T-helper 17 cell (primary cell): ENCODE measurements around the gene CUX1. TPM values are rescaled to one million over a fixed set of nuclear protein-coding genes. Genes with fewer than 3 reads are reported as not detected.
"Not testable (repeated sequence)": the region's sequence is repeated elsewhere in the genome, so short reads cannot be mapped to it uniquely, and the experiment has no call there.

Experiments used
- ATAC-seq: fragments of 150-1000 bp; cut with Tn5 transposase; 2 replicates; pipeline ENCODE4 v1.10.0; 2021; ENCODE audit warnings: mild to moderate bottlenecking, moderate library complexity
- DNase-seq, 3 donors: peaks; one replicate each; pipeline versions ENCODE4 v3.0.0 to v3.0.0-alpha.2; 2020 to 2021
- H3K9me3 ChIP-seq: one replicate; pipeline ENCODE4 v1.7.0; 2013; ENCODE audit warnings: low read length, mild to moderate bottlenecking; ENCODE audit not compliant: control insufficient read depth, poor library complexity, severe bottlenecking
- H3K27ac Mint-ChIP-seq: one replicate; pipeline ENCODE4 v1.8.0; 2022; ENCODE audit warnings: mild to moderate bottlenecking, moderate library complexity, mixed read lengths
- H3K27me3 Mint-ChIP-seq: one replicate; pipeline ENCODE4 v1.8.0; 2022; ENCODE audit warnings: mixed read lengths
- H3K36me3 Mint-ChIP-seq: one replicate; pipeline ENCODE4 v1.8.0; 2022; ENCODE audit warnings: low read depth, mixed read lengths
- H3K4me1 Mint-ChIP-seq: one replicate; pipeline ENCODE4 v1.8.0; 2022; ENCODE audit warnings: mild to moderate bottlenecking, mixed read lengths
- H3K4me3 Mint-ChIP-seq: one replicate; pipeline ENCODE4 v1.8.0; 2022; ENCODE audit warnings: mild to moderate bottlenecking, moderate library complexity, mixed read lengths
- total RNA-seq, 4 donors: library from RNA in 2 of 4; stranded (reverse) in 2 of 4; gene quantifications; one replicate each; pipeline ENCODE4 v1.2.3 and lab custom pipeline; 2022 to 2026

Gene CUX1
- total RNA-seq, 2 donors from 2014 or later: 35.6 to 52.8 TPM

DNA sequence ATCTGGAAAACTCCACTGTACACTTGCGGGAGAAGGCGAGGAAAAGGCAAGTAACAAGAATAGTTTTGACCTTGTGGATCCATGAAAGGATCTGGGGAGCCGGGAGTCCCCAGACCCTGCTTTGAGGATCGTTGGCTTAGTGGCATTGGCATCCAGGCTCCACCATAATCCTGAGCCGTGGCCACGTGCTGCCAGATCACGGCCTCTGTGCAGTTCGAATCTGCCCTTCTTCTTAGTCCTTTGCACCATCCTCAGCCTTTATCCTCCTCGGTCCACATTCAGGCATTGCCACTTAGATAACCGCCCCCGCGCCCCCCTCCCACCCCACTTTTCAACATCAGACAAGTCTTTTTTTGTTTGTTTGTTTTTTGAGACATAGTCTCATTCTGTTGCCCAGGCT is 201.4 kb downstream of the CUX1 start:
- Mint-ChIP-seq H3K27ac (no peak overlapping the region), H3K27me3 (no peaks in the 10 kb centered on the region), H3K4me1 (peaks cover 9% of the 10 kb centered on the region), H3K4me3 (no peak overlapping the region), H3K36me3 (no peaks in the 10 kb centered on the region)
- DNase-seq (no peak), ATAC-seq (no peak)
- no peaks in the 10 kb centered on the region for H3K9me3 ChIP-seq

DNA sequence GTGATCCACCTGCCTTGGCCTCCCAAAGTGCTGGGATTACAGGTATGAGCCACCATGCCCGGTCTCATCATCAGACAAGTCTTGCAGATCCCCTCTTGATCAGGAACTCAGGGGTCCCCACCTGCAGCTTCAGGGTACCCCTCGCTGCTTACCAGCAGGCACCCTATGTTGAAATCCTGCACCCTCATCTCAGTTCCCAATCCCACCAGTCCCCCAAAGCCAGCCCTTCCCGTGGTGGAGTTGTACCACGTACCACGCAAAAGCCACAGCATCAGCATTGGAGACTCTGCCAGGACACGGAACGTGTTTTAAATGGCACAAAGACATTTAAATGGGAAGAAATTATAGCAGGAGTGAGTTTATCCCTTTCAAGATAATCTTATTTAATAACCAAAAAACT is 202.0 kb downstream of the CUX1 start:
- ATAC-seq (no peak), DNase-seq (no peak)
- Mint-ChIP-seq H3K4me3 (no peak overlapping the region), H3K36me3 (peaks cover 1% of the 10 kb centered on the region), H3K27ac (no peak overlapping the region), H3K27me3 (no peaks in the 10 kb centered on the region), H3K4me1 (peaks cover 12% of the 10 kb centered on the region)
- no peaks in the 10 kb centered on the region for H3K9me3 ChIP-seq

DNA sequence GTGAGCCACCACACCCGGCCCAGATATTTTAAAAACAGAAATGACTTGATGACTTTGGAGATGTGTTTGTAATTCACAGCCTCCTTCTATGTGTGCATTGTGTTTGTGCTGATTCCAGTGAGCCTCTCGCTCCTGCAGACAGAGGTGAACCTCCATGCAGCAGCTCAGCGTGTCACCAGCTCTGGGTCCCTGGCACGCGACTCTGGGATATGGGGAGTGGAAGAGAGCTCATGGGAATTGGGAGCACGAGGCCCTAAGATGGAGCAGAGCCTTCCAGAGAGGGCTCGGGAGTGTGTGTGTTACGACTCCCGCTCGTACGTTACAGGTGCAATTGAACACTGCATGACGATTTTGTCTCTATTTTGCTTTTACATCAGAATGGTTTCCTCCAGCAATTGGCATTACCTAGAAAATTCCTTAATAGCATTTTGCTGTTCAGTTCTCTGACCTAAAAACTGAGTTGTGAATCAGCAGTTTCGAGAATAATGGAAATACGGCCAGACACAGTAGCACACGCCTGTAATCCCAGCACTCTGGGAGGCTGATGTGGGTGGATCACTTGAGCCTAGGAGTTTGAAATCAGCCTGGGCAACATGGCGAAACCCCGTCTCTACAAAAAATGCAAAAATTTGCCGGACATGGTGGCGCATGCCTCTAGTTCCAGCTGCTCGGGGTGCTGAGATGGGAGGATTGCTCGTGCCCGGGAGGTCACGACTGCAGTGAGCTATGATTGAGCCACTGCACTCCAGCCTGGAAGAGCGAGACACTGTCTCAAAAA is 204.6 kb downstream of the CUX1 start:
- H3K27ac Mint-ChIP-seq: no peak overlapping the region
- H3K36me3 Mint-ChIP-seq: peaks cover 2% of the 10 kb centered on the region
- ATAC-seq: no peak
- H3K9me3 ChIP-seq: no peaks in the 10 kb centered on the region
- DNase-seq: no peak
- no peaks in the 10 kb centered on the region for H3K27me3 Mint-ChIP-seq
- H3K4me3 Mint-ChIP-seq: no peak overlapping the region
- peaks cover 9% of the 10 kb centered on the region for H3K4me1 Mint-ChIP-seq

DNA sequence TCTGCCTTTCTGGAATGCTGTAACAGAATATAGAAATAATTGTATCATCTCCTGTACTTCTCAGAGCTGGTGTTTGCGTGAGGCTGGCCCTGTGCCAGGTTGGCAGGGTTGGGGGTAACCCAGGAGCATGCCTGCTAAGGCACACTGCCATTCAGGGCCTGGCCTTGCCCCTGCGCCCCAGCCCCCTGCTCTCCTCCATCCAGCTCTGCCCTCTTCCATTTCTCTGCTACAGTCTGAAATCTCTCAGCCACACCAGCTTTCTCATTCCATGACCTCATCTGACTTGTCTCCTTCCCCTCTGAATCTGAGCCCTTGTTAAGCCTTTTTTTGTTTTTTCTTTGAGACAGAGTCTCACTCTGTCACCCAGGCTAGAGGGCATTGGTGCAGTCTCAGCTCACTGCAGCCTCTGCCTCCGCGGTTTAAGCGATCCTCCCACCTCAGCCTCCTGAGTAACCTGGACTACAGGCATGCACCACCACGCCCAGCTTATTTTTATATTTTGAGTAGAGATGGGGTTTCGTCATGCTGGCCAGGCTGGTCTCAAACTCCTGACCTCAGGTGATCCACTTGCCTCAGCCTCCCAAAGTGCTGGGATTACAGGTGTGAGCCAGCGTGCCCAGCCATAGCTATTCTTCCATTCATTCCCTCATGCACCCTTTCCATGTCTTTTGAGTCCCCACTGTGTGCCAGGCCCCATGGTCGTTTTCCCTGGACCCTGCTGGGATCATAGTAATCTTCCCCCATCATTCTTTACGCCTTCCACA is 206.8 kb downstream of the CUX1 start:
- Mint-ChIP-seq H3K27ac (peak overlapping the region; percentile 78), H3K27me3 (no peaks in the 10 kb centered on the region), H3K4me1 (peaks cover 15% of the 10 kb centered on the region), H3K36me3 (peaks cover 4% of the 10 kb centered on the region), H3K4me3 (no peak overlapping the region)
- DNase-seq: no peak
- H3K9me3 ChIP-seq: no peaks in the 10 kb centered on the region
- ATAC-seq: no peak

DNA sequence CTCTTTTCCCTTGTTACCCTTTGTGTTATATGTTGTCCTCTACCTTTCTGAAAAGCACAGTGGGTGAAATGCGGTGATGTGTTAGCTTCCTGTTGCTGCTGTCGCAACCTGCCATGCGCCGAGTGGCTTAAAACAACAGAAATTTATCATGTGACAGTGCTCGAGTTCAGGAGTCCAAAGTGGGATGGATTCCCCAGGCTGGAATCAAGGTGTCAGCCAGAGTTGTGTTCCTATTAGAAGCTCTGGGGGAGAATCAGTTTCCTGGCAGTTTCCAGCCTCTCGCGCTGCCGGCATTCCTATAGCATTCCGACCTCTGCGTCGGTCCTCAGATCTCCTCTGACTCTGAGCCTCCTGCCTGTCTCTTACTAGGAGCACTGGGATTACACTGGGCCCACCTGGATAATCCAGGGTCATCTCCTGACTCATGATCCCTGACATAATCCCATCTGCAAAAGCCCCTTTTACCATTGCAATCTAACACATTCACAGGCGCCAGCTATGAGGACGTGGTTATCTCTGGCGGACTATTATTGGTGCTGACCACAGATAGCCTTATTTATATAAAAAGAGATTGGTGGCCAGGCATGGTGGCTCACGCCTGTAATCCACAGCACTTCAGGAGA is 207.5 kb downstream of the CUX1 start:
- Mint-ChIP-seq H3K36me3 (peaks cover 5% of the 10 kb centered on the region), H3K4me3 (no peak overlapping the region), H3K27ac (peak overlapping the region; percentile 78), H3K4me1 (peaks cover 17% of the 10 kb centered on the region), H3K27me3 (no peaks in the 10 kb centered on the region)
- DNase-seq (no peak), ATAC-seq (no peak)
- H3K9me3 ChIP-seq: no peaks in the 10 kb centered on the region

DNA sequence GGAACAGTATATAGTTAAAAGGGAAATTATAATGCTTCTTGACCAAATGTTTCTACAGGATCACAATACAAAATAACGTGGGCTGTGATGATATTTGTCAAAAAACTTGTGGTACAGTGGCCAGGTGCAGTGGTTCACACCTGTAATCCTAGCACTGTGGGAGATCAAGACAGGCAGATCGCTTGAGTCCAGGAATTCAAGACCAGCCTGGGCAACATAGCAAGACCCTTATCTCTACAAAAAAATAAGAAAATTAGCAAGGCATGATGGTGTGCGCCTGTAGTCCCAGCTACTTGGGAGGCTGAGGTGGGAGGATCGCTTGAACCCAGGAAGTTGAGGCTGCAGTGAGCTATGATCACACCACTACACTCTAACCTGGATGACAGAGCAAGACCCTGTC is 208.4 kb downstream of the CUX1 start:
- not testable (repeated sequence) for H3K27me3 Mint-ChIP-seq, ATAC-seq, H3K36me3 Mint-ChIP-seq, H3K27ac Mint-ChIP-seq, DNase-seq, H3K9me3 ChIP-seq, H3K4me3 Mint-ChIP-seq
- peaks cover 17% of the 10 kb centered on the region for H3K4me1 Mint-ChIP-seq

DNA sequence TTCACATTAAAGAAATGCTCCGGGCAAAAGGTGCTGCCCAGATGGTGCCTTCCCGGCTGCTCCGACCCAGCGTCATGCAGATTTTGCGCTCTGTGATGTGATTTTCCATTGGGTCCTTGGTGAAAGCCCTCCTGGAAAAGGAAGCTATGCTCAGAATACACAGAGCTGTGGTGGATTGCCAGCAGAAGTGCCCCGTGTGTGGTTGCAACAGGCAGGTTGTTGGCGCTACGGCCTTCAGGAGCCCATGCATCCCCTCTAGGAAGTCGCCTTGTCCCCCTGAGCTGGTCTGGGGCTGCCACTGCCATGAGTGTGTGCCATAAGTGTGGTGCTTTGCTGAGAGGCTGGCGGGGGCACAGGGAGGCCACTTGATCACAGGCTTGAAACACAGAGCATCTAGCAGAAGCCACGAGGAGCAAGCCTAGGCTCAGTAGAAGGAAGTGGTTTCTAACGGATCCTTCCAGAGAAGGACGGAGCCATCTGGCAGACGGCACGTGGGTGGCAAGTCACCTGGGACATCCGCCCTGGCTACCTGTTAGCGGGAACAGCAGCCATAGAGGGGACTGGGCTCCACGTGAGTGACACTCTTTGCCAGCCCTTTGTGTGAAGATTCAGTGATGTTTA is 210.9 kb downstream of the CUX1 start:
- no peaks in the 10 kb centered on the region for H3K9me3 ChIP-seq
- no peak overlapping the region for H3K4me3 Mint-ChIP-seq
- H3K27me3 Mint-ChIP-seq: no peaks in the 10 kb centered on the region
- DNase-seq (no peak), ATAC-seq (no peak)
- peaks cover 5% of the 10 kb centered on the region for H3K36me3 Mint-ChIP-seq
- H3K4me1 Mint-ChIP-seq: peaks cover 17% of the 10 kb centered on the region
- no peak overlapping the region for H3K27ac Mint-ChIP-seq

DNA sequence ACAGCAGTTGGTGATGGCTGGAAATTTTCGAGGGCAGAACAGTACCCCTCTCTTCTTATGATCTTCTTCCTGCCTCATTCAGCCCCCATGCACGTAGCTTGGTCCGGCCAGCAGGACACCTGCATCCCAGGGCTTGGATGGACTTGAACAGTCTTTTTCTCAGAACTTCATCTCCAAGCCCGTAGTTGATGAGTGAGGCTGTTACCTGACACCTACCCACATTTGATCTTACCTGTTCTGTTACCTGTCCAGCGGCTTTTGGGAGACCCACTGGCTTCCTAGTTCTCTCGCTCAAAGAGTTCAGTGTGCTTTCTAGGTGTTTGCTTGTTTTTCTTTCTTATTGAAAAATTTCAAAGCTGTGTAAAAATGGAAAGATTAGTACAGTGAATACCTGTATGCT is 212.2 kb downstream of the CUX1 start:
- H3K9me3 ChIP-seq: no peaks in the 10 kb centered on the region
- Mint-ChIP-seq H3K36me3 (peaks cover 3% of the 10 kb centered on the region), H3K4me3 (no peak overlapping the region)

DNA sequence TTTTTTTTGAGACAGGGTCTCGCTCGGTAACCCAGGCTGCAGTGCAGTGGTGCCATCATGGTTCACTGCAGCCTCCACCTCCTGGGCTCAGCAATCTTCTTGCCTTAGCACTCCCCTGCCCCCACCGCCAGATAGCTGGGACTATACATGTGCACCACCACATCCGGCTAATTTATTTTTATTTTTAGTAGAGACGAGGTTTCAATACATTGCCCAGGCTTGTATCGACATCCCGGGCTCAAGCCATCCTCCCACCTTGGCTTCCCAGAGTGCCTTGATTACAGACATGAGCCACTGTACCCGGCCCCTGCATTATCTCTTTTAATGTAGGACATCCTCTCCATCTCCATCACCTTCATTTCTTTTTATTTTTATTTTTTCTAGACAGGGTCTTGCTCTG is 213.3 kb downstream of the CUX1 start:
- Mint-ChIP-seq H3K27ac (no peak overlapping the region), H3K4me3 (no peak overlapping the region), H3K36me3 (peaks cover 3% of the 10 kb centered on the region), H3K4me1 (peaks cover 8% of the 10 kb centered on the region), H3K27me3 (no peaks in the 10 kb centered on the region)
- ATAC-seq (no peak), DNase-seq (no peak)
- H3K9me3 ChIP-seq: no peaks in the 10 kb centered on the region

More for the DNA sequence above, 212.2 kb downstream of the CUX1 start:
- no peaks in the 10 kb centered on the region for H3K27me3 Mint-ChIP-seq
- no peak for DNase-seq
- ATAC-seq: no peak
- H3K27ac Mint-ChIP-seq: no peak overlapping the region
- peaks cover 9% of the 10 kb centered on the region for H3K4me1 Mint-ChIP-seq

DNA sequence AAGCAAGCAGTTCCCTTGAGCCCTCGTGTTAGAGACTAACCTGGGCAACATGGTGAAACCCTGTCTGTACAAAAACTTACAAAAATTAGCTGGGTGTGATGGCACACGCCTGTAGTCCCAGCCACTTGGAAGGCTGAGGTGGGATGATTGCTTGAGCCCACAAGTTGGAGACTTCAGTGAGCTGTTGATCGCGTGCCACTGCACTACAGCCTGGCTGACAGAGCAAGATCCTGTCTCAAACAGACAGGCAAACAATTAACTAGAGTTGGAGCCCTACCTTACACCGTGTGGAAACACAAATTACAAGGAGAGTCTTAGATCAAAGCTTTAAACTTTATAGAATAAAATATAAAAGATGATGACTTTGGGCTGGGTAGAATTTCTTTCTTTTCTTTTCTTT is 219.5 kb downstream of the CUX1 start:
- ATAC-seq: no peak
- no peaks in the 10 kb centered on the region for H3K4me1 Mint-ChIP-seq
- no peaks in the 10 kb centered on the region for H3K27me3 Mint-ChIP-seq

DNA sequence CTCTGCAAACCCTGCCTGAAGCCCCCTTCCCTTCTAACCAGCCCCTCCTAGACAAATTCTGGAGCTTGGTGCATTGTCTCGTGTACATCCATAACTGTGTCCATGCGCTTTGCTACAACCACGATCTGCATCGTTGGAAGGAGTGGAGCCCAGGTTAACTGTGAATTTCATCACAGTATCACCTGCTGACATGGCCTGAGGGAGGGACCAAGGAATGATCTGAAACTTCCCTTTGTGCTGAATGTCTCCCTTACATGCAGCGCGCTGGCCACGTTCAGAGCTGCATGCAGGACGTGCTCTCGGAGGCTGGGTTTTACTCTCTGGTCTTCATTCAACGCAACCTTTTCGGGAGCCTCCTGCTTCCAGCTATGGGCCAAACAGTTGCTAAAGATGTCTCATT is 222.3 kb downstream of the CUX1 start:
- no peak for DNase-seq
- Mint-ChIP-seq H3K27ac (no peak overlapping the region), H3K4me3 (no peak overlapping the region), H3K36me3 (peaks cover 2% of the 10 kb centered on the region), H3K4me1 (no peaks in the 10 kb centered on the region), H3K27me3 (no peaks in the 10 kb centered on the region)
- H3K9me3 ChIP-seq: no peaks in the 10 kb centered on the region
- ATAC-seq: no peak

More for the DNA sequence above, 219.5 kb downstream of the CUX1 start:
- H3K27ac Mint-ChIP-seq: no peak overlapping the region
- H3K9me3 ChIP-seq: no peaks in the 10 kb centered on the region
- H3K4me3 Mint-ChIP-seq: no peak overlapping the region
- peaks cover 2% of the 10 kb centered on the region for H3K36me3 Mint-ChIP-seq
- DNase-seq: no peak

DNA sequence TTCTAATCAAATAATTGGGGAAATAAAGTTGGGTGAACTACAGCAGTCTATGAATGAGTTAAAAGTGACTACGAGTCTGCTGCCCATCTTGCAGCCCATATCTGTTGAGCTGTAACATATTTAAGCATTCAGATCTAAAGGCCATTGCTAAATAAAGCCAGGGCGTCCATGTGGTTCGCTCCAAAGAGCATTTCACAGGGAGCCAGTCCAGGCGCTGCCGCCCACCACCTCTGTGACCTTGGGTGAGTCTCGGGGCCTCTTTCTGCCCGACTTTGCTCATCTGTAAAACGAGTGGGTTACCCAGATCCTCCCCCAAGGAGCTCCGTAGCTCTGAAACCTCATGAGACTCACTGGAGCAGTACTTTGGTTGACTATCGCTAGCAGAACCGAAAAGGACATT is 223.1 kb downstream of the CUX1 start:
- Mint-ChIP-seq H3K36me3 (peaks cover 2% of the 10 kb centered on the region), H3K4me3 (no peak overlapping the region), H3K27me3 (no peaks in the 10 kb centered on the region), H3K27ac (no peak overlapping the region), H3K4me1 (no peaks in the 10 kb centered on the region)
- no peak for DNase-seq
- ATAC-seq: no peak
- H3K9me3 ChIP-seq: no peaks in the 10 kb centered on the region

DNA sequence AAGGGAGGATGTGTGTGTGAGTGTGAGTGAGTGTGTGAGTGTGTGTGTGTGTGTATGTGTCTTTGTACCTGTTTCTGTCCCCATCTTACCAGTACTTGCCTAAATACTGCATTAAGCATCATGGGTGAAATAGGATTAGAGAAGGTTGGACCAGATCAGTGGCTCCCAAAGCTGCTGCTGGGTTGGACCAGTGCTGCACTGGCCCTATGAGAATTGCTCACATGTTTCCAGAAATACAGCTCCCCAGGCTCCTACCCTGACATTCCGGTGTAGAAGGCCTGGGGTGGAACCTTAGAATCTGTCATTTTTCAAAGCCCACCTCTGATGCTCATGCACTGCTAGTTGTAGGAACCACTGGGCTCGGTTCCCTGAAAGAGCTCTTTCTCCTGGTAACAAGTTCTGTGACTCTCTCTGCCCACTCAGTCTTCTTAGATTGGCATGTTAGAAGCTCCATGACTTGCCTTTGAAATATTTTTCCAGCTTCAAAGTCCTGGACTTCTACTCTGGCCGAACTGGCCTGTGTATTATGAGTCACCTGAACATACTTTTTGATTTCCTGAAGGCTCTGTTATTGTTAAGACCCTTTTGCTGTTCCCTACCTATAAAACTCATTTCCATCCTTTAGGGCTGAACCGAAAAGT is 224.7 kb downstream of the CUX1 start:
- H3K36me3 Mint-ChIP-seq: peaks cover 2% of the 10 kb centered on the region

More for the DNA sequence above, 224.7 kb downstream of the CUX1 start:
- H3K27me3 Mint-ChIP-seq: no peaks in the 10 kb centered on the region
- no peak for DNase-seq
- no peak for ATAC-seq
- no peak overlapping the region for H3K4me3 Mint-ChIP-seq
- no peaks in the 10 kb centered on the region for H3K4me1 Mint-ChIP-seq
- H3K9me3 ChIP-seq: no peaks in the 10 kb centered on the region
- no peak overlapping the region for H3K27ac Mint-ChIP-seq
